ENCODE results near the gene WWOX.

Gene WWOX

DNA sequence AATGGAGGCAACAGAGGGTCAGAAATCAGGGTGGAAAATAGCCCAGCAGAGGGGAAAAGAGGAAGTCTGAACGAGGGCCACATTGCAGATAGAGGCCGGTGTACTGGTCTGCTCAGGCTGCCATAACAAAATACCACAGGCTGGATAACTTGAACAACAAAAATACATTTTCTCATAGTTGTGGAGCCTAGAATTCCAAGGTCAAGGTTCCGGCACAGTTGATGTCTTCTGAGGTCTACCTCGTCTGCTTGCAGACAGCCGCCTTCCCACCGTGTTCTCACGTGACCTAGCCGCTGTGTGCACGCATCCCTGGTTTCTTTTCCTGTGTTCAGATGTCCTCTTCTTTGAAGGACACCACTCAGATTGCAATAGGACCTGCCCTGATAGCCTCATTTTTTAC is 249.4 kb downstream of the WWOX start:
- no peak for DNase-seq (ENCODE audit: low read depth, low spot score)

DNA sequence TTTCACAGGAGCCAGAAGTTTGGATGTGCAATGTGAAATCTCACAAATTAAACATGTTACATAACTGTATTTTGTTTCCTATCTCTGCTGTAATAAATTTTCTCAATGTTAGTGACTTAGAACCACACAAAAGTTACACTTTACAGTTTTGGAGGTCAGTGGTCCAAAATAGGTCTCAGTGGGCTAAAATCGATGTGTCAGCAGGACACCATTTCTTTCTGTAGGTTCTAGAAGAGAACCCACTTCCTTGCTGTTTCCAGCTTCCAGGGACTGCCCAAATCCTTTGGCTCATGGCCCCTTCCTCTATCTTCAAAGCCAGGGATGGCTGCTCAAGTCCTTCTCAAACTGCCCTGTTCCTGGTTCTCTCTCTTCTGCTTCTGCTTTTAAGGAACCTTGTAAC is 252.7 kb downstream of the WWOX start:
- no peak for DNase-seq (ENCODE audit: low read depth, low spot score)

- DNase-seq (ENCODE audit: low read depth, low spot score) = no peak
Measured at GRCh38 chr16:78353640-78354275, 254.3 kb downstream of the WWOX start.

GRCh38 chr16:78362524-78363135 is 263.2 kb downstream of the WWOX start:
- no peak for DNase-seq (ENCODE audit: low read depth, low spot score)

DNA sequence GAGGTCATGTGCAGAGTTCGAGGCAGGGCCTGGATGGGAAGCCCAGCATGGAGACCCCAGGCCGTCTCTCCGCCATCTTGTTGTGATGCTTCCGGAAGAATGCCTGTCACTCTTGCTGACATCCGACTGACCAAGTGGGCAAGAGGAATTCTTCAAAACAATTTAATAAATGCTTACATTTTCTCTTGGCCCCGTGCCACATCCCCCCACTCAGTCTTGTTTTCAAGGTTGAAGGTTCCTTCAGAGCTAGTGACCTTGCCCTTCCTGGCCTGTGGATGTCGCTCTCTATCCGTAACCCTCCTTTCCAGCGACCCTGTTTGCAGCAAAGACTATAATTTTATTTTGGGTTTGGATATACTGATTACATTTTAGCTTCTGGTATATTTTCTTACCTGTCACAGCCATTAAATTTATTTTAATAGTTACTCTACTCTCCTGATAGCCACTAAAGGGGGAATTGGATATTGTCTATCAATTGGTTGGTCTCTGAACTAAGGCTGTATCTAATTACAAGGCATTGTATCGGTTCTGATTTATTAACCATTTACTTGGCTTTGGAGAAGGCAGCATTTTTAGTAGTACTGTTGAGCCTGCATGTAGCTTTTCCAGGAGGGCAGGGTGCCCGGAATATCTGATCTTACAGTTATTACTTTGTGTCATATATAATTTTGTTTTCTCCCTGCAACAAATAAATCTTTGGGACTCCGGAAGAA is 264.5 kb downstream of the WWOX start:
- no peak for DNase-seq (ENCODE audit: low read depth, low spot score)

DNA sequence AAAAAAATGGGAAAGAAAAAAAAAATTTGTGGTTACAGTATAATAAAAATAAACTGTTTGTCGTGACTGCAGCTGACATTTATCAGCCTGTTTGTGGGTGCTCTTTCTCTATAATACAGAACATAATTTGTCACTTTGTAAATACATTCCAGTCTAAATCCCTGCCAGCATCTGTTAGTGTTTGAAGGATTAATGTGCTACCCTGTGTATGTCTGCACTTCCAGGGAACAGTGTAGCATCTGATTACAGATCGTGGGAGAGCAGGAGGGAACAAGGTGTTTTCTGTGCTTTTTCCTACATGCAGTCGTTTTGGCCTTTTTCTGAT is 265.1 kb downstream of the WWOX start:
- no peak for DNase-seq (ENCODE audit: low read depth, low spot score)

- DNase-seq (ENCODE audit: low read depth, low spot score) = no peak
Measured at GRCh38 chr16:78365366-78365765, 265.9 kb downstream of the WWOX start.

DNA sequence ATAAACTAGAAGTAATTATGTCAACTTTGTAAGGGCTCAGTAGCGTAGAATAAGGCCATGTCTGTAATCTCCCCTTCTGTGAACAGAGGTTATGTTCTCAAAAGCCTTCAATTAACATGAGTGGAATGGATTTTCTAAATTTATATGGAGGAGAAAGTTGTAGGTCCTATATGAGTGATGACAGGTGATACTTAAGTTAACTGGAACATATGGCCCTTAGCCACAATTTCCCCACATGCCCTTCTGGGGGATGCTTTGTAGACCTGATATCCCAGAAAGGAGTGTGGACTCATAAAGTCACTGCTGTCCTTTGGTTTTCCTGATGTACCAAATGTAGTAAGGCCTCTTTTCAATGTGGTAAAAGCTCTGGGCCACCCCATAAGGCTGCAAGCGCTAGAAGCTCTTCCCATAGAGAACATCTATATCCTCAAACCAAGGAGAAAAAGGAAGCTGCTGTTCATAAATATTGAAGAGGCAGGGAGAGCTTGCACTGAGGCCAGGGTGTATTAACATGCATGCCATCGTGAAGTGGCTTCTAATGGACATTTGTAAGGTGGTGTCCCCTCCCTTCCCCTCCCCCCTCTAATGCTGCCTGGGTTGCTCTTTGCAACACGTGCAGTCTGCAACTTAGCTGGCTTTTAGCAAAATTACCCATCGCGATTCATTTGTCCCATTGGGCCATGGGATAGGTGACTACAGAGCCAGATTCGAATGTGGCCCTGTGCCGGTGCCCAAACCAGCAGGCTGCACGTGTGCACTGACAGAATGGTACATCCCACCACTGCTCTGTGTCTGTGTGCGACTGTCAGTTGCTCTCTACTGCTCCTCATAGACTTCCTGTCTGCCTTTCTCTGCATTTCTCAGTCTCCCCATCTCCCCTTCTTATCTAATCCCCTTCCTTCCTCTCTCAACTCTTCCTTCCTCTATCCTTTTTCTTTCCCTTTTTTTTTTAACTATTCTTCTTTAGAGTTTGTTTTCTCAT is 269.0 kb downstream of the WWOX start:
- DNase-seq (ENCODE audit: low read depth, low spot score) = no peak

DNA sequence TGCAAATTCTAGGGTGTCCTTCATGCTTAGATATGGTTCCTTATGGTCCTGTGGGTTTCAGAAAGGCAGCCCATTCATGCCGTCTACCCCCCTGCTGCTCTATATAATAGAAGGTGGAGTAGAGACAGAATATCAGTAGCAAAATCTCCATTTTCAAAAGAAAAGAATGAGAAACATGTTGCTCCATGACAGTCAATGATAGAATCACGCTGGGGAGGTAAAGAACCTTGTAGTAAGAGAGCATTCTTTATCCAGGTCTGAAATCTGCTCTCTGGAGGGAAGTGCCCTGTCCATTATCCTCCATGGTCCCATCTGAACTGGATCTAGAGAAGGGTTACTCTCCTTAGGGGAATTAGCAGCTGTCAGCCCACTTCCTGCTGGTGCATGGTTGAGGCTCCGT is 272.8 kb downstream of the WWOX start:
- DNase-seq (ENCODE audit: low read depth, low spot score) = no peak

- no peak for DNase-seq (ENCODE audit: low read depth, low spot score)
Measured at GRCh38 chr16:78375055-78375679, 275.7 kb downstream of the WWOX start.

GRCh38 chr16:78376452-78376851 is 277.0 kb downstream of the WWOX start:
- no peak for DNase-seq (ENCODE audit: low read depth, low spot score)

- no peak for DNase-seq (ENCODE audit: low read depth, low spot score)
Measured at GRCh38 chr16:78377312-78377711, 277.9 kb downstream of the WWOX start.

- DNase-seq (ENCODE audit: low read depth, low spot score) = no peak
Measured at GRCh38 chr16:78381060-78381459, 281.6 kb downstream of the WWOX start.

DNA sequence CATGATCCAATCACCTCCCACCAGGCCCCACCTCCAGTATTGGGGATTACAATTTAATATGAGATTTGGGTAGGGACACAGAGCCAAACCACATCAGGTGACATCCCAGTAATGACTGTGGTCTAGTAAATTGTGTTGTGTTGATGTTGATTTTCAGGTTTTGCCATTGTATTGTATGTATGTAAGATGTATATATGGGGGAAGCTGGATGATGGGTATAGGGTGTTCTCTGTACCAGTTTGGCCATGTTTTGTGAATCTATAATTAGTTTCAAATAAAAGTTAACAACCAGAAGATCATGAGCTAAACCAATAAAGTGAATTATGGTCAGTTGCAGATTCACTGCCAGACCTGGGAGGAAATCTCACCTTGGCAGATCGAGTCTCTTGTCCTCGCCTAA is 283.7 kb downstream of the WWOX start:
- DNase-seq (ENCODE audit: low read depth, low spot score) = no peak

- DNase-seq (ENCODE audit: low read depth, low spot score) = no peak
Measured at GRCh38 chr16:78385086-78385805, 285.8 kb downstream of the WWOX start.

DNA sequence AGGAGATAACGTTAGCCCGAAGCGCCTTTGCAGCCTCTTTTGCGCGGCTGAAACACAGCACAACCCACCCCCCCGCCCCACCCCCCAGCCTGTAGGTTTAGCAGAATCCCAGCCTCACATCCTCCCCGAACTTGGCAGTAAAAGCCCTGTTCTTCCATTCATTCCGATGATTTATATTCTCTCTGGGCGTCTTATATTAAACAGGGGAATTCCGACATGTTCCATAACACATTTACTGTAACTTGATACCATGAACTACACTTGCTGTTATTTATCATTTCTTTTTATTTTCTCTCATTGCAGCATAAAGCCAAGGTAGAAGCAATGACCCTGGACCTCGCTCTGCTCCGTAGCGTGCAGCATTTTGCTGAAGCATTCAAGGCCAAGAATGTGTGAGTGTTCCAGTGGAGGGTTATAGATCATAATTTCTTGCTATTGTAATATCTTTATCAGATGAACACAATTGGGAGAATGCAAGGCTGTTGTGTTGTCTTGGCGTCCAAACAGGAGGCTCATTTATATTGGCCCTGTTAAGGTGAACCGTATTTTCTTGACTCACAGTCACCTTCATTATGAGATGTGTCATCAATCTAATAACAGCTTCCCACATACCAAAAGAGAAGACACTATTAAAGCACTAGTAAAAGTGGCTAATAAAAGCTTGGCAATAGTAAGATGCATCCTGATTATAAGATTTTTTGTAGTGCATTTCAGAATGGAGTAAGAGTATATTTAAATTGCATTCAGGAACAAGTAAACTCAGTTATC is 287.3 kb downstream of the WWOX start:
- no peak for DNase-seq (ENCODE audit: low read depth, low spot score)

DNA sequence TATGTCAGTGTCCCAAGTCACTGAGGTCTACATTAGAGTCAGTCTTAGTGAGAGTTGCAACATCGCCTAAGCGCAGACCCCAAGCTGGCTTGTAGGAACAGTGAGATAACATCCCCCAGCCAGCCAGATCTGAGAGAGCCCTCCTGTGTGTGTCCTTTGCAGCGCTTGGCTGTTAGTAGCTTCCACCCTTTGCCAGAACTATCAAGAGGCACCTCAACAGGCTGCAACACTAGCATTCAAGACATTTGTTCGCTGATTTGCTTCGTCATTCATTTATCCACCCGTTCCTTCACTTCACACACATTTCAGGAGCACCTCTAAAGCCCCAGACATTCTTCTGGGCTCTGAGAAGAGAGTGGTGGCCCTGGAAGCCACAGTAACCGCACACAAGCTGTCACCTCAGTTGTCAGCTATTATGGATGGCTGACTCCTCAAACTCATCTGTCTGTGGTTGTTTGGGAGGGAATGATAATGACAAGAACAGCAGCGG is 289.6 kb downstream of the WWOX start:
- no peak for DNase-seq (ENCODE audit: low read depth, low spot score)

GRCh38 chr16:78390092-78390491 is 290.6 kb downstream of the WWOX start:
- DNase-seq (ENCODE audit: low read depth, low spot score) = no peak

- no peak for DNase-seq (ENCODE audit: low read depth, low spot score)
Measured at GRCh38 chr16:78390508-78391324, 291.3 kb downstream of the WWOX start.
